ENCODE data around the gene EGFLAM.

Gene EGFLAM

GRCh38 chr5:38456657-38457399 is 198.5 kb downstream of the EGFLAM start:
- Histone ChIP-seq H3K4me3 (ENCODE audit: low read length in 2 of 2) (no peak overlapping the region), H3K4ac (ENCODE audit: low read length) (no peak overlapping the region), H4K8ac (ENCODE audit: low read depth, low read length) (no peak overlapping the region), H3K4me2 (ENCODE audit: insufficient read depth, low read length, poor library complexity, severe bottlenecking) (no peak overlapping the region), H2AFZ (ENCODE audit: low read length) (no peak overlapping the region), H3K14ac (ENCODE audit: low read length) (no peak overlapping the region), H3K23ac (ENCODE audit: low read depth, low read length, poor library complexity) (no peak overlapping the region), H3K27ac (replicated peaks; ENCODE audit: low read length) (no peak overlapping the region), H2AK5ac (ENCODE audit: low read depth, low read length) (no peak overlapping the region), H3K18ac (ENCODE audit: low read length) (no peak overlapping the region), H3K36me3 (replicated peaks in 1 of 2; ENCODE audit: control insufficient read depth in 2 of 2, insufficient read depth in 2 of 2, low read length in 2 of 2) (no peaks in the 10 kb centered on the region), H2BK120ac (ENCODE audit: low read depth, low read length) (no peak overlapping the region), H4K91ac (ENCODE audit: low read depth, low read length, poor library complexity) (no peak overlapping the region), H3K27me3 (ENCODE audit: control insufficient read depth in 3 of 3, insufficient read depth in 3 of 3, low read depth in 1 of 3, low read length in 3 of 3) (no peaks in the 10 kb centered on the region), H2BK15ac (ENCODE audit: low read length) (no peak overlapping the region), H2BK5ac (ENCODE audit: low read length) (no peak overlapping the region), H3K4me1 (ENCODE audit: control insufficient read depth in 2 of 2, insufficient read depth in 1 of 2, low read depth in 1 of 2, low read length in 2 of 2) (no peaks in the 10 kb centered on the region), H3K79me1 (ENCODE audit: low read depth, low read length) (no peaks in the 10 kb centered on the region), H2BK12ac (ENCODE audit: low read length) (no peak overlapping the region), H3K9me3 (replicated peaks in 1 of 2; ENCODE audit: control insufficient read depth in 2 of 2, insufficient read depth in 1 of 2, low read depth in 1 of 2, low read length in 2 of 2) (no peaks in the 10 kb centered on the region), H3K9ac (ENCODE audit: low read depth, low read length, poor library complexity) (no peak overlapping the region)
- WGBS, 2 donors (ENCODE audit: extremely low coverage in 2 of 2, insufficient read length in 2 of 2, insufficient replicate concordance in 1 of 2): no CpG with 5 or more reads among the region's 4 CpGs
- DNase-seq (ENCODE audit: low spot score): no peak

- H2AFZ ChIP-seq (ENCODE audit: low read length): no peak overlapping the region
- H3K9ac ChIP-seq (ENCODE audit: low read depth, low read length, poor library complexity): no peak overlapping the region
- no peak overlapping the region for H4K8ac ChIP-seq (ENCODE audit: low read depth, low read length)
These were observed 199.8 kb downstream of the EGFLAM start for GRCh38 chr5:38458174-38458573.

GRCh38 chr5:38462976-38463633 is 204.7 kb downstream of the EGFLAM start:
- no peak overlapping the region for H3K4me2 ChIP-seq (ENCODE audit: insufficient read depth, low read length, poor library complexity, severe bottlenecking)
- H4K8ac ChIP-seq (ENCODE audit: low read depth, low read length): no peak overlapping the region
- no peak overlapping the region for H2BK15ac ChIP-seq (ENCODE audit: low read length)
- H2BK120ac ChIP-seq (ENCODE audit: low read depth, low read length): no peak overlapping the region
- no peak overlapping the region for H3K27ac ChIP-seq (replicated peaks; ENCODE audit: low read length)
- no peak overlapping the region for H2AFZ ChIP-seq (ENCODE audit: low read length)
- no peak overlapping the region for H2BK5ac ChIP-seq (ENCODE audit: low read length)
- no peak overlapping the region for H3K14ac ChIP-seq (ENCODE audit: low read length)
- no peaks in the 10 kb centered on the region for H3K79me1 ChIP-seq (ENCODE audit: low read depth, low read length)
- H3K9me3 ChIP-seq (replicated peaks in 1 of 2; ENCODE audit: control insufficient read depth in 2 of 2, insufficient read depth in 1 of 2, low read depth in 1 of 2, low read length in 2 of 2): no peaks in the 10 kb centered on the region
- no peak overlapping the region for H3K9ac ChIP-seq (ENCODE audit: low read depth, low read length, poor library complexity)
- no peak for DNase-seq (ENCODE audit: low spot score)
- H2AK5ac ChIP-seq (ENCODE audit: low read depth, low read length): no peak overlapping the region
- no peaks in the 10 kb centered on the region for H3K27me3 ChIP-seq (ENCODE audit: control insufficient read depth in 3 of 3, insufficient read depth in 3 of 3, low read depth in 1 of 3, low read length in 3 of 3)
- no peak overlapping the region for H2BK12ac ChIP-seq (ENCODE audit: low read length)
- H3K36me3 ChIP-seq (replicated peaks in 1 of 2; ENCODE audit: control insufficient read depth in 2 of 2, insufficient read depth in 2 of 2, low read length in 2 of 2): no peaks in the 10 kb centered on the region
- no peak overlapping the region for H4K91ac ChIP-seq (ENCODE audit: low read depth, low read length, poor library complexity)
- no CpG with 5 or more reads among the region's 7 CpGs for WGBS, 2 donors (ENCODE audit: extremely low coverage in 2 of 2, insufficient read length in 2 of 2, insufficient replicate concordance in 1 of 2)
- no peak overlapping the region for H3K4ac ChIP-seq (ENCODE audit: low read length)
- no peak overlapping the region for H3K18ac ChIP-seq (ENCODE audit: low read length)
- no peak overlapping the region for H3K23ac ChIP-seq (ENCODE audit: low read depth, low read length, poor library complexity)
- no peak overlapping the region for H3K4me3 ChIP-seq (ENCODE audit: low read length in 2 of 2)
- H3K4me1 ChIP-seq (ENCODE audit: control insufficient read depth in 2 of 2, insufficient read depth in 1 of 2, low read depth in 1 of 2, low read length in 2 of 2): peaks cover 10 to 17% of the 10 kb centered on the region in 2 donors

More at GRCh38 chr5:38458174-38458573, 199.8 kb downstream of the EGFLAM start:
- no peaks in the 10 kb centered on the region for H3K27me3 ChIP-seq (ENCODE audit: control insufficient read depth in 3 of 3, insufficient read depth in 3 of 3, low read depth in 1 of 3, low read length in 3 of 3)
- H2BK120ac ChIP-seq (ENCODE audit: low read depth, low read length): no peak overlapping the region
- no peak overlapping the region for H3K18ac ChIP-seq (ENCODE audit: low read length)
- H3K4ac ChIP-seq (ENCODE audit: low read length): no peak overlapping the region
- no peak overlapping the region for H3K14ac ChIP-seq (ENCODE audit: low read length)
- H3K4me2 ChIP-seq (ENCODE audit: insufficient read depth, low read length, poor library complexity, severe bottlenecking): no peak overlapping the region
- H2BK5ac ChIP-seq (ENCODE audit: low read length): no peak overlapping the region
- no peak overlapping the region for H3K23ac ChIP-seq (ENCODE audit: low read depth, low read length, poor library complexity)
- no peak overlapping the region for H2BK12ac ChIP-seq (ENCODE audit: low read length)
- H3K9me3 ChIP-seq (replicated peaks in 1 of 2; ENCODE audit: control insufficient read depth in 2 of 2, insufficient read depth in 1 of 2, low read depth in 1 of 2, low read length in 2 of 2): no peaks in the 10 kb centered on the region
- no peak overlapping the region for H2BK15ac ChIP-seq (ENCODE audit: low read length)
- H3K4me1 ChIP-seq (ENCODE audit: control insufficient read depth in 2 of 2, insufficient read depth in 1 of 2, low read depth in 1 of 2, low read length in 2 of 2): no peaks in the 10 kb centered on the region
- no peaks in the 10 kb centered on the region for H3K36me3 ChIP-seq (replicated peaks in 1 of 2; ENCODE audit: control insufficient read depth in 2 of 2, insufficient read depth in 2 of 2, low read length in 2 of 2)
- no CpG with 5 or more reads among the region's 8 CpGs for WGBS, 2 donors (ENCODE audit: extremely low coverage in 2 of 2, insufficient read length in 2 of 2, insufficient replicate concordance in 1 of 2)
- no peak overlapping the region for H3K27ac ChIP-seq (replicated peaks; ENCODE audit: low read length)
- H3K4me3 ChIP-seq (ENCODE audit: low read length in 2 of 2): no peak overlapping the region
- no peaks in the 10 kb centered on the region for H3K79me1 ChIP-seq (ENCODE audit: low read depth, low read length)
- H4K91ac ChIP-seq (ENCODE audit: low read depth, low read length, poor library complexity): no peak overlapping the region
- DNase-seq (ENCODE audit: low spot score): no peak
- H2AK5ac ChIP-seq (ENCODE audit: low read depth, low read length): no peak overlapping the region

- Histone ChIP-seq H2BK5ac (ENCODE audit: low read length) (no peak overlapping the region), H3K4me1 (ENCODE audit: control insufficient read depth in 2 of 2, insufficient read depth in 1 of 2, low read depth in 1 of 2, low read length in 2 of 2) (peaks cover 15 to 24% of the 10 kb centered on the region in 2 donors), H3K9me3 (replicated peaks in 1 of 2; ENCODE audit: control insufficient read depth in 2 of 2, insufficient read depth in 1 of 2, low read depth in 1 of 2, low read length in 2 of 2) (no peaks in the 10 kb centered on the region), H3K27me3 (ENCODE audit: control insufficient read depth in 3 of 3, insufficient read depth in 3 of 3, low read depth in 1 of 3, low read length in 3 of 3) (no peaks in the 10 kb centered on the region), H2AK5ac (ENCODE audit: low read depth, low read length) (no peak overlapping the region), H4K91ac (ENCODE audit: low read depth, low read length, poor library complexity) (no peak overlapping the region), H3K36me3 (replicated peaks in 1 of 2; ENCODE audit: control insufficient read depth in 2 of 2, insufficient read depth in 2 of 2, low read length in 2 of 2) (no peaks in the 10 kb centered on the region), H3K79me1 (ENCODE audit: low read depth, low read length) (no peaks in the 10 kb centered on the region), H2BK15ac (ENCODE audit: low read length) (no peak overlapping the region), H3K18ac (ENCODE audit: low read length) (no peak overlapping the region), H3K4me2 (ENCODE audit: insufficient read depth, low read length, poor library complexity, severe bottlenecking) (no peak overlapping the region), H2BK12ac (ENCODE audit: low read length) (no peak overlapping the region), H3K14ac (ENCODE audit: low read length) (no peak overlapping the region), H2AFZ (ENCODE audit: low read length) (no peak overlapping the region), H3K23ac (ENCODE audit: low read depth, low read length, poor library complexity) (no peak overlapping the region), H2BK120ac (ENCODE audit: low read depth, low read length) (no peak overlapping the region), H3K9ac (ENCODE audit: low read depth, low read length, poor library complexity) (no peak overlapping the region), H4K8ac (ENCODE audit: low read depth, low read length) (no peak overlapping the region), H3K4ac (ENCODE audit: low read length) (no peak overlapping the region), H3K27ac (replicated peaks; ENCODE audit: low read length) (no peak overlapping the region), H3K4me3 (ENCODE audit: low read length in 2 of 2) (no peak overlapping the region)
- DNase-seq (ENCODE audit: low spot score): no peak
- no CpG with 5 or more reads among the region's 10 CpGs for WGBS, 2 donors (ENCODE audit: extremely low coverage in 2 of 2, insufficient read length in 2 of 2, insufficient replicate concordance in 1 of 2)
These were observed 205.5 kb downstream of the EGFLAM start for GRCh38 chr5:38463634-38464521.

Data from neuronal stem cell (in vitro differentiated cells).